ENCODE results near the gene PRPS1L1.
A peak's percentile ranks its signal among the peaks of the same experiment; 100 is the strongest.

Gene PRPS1L1

DNA sequence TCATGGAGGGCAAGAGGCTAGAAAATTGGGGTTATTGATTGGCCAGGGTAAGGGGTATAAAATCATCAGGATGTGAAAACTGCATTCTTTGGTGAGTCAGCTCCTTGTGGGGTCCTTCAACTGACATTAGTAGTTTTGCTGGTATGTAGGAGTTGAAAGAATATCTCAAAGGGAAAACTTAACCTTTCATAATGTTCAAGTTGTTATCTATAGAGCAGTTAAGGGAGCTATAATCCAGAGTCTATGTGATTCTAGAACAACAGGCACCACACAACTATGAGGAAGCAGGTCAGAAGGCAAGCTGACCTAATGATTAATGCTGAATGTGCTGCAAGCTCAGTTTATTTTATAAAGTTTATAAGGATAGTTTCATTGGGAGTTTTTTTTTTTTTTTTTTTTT lies 13.7 kb downstream of the PRPS1L1 start:
- DNase-seq: peak; percentile 82

DNA sequence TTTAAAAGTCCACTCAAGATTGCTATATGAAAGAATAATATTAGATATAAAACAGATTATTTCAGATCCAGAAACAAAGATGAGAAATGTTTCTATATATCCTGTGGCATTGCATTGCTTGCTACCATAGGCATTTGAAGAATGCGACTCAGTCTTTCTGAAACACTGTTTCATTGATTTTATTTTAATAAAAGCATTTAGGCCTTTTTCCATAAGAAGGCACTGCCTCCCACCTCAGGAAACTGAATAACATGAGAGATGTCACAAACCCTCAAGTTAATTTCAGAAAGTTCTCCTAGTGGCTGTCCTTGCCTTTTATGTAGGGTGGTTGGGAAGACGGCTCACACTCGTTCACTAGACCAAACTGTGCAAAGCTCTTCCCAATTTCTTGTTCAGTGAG lies 23.3 kb downstream of the PRPS1L1 start:
- peak; percentile 11 for DNase-seq

DNA sequence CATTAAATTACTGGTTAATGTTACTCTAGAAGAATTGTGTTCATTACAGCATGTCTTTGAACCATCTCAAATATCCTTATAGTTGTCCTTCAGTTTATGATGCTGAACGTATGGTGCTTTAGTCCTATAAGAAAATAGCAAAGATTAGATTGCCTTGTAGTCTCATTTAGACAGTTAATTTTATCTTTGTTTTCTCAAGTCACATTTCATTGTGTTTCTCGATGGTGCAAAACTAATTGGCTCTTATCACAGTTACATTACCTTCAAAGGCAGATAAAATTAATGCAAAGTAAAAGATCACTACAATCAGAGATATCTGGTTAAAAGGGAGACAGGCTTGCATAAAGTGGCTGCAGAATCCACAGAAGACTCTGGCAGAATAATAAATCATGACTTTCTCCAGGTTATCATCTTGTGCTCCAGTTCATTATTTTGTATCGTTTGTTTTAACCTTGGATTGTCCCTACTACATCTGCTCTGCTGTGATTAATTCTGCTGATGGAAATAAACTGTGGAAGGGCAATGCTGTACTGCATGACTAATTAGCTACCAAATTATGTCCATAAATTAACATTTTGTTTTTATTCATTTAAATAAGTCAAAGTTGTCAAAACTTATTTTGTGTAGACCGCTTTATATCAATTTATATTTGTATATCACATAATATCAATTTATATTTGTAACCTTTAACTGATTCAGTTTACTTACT lies 24.2 kb downstream of the PRPS1L1 start:
- DNase-seq: no peak

DNA sequence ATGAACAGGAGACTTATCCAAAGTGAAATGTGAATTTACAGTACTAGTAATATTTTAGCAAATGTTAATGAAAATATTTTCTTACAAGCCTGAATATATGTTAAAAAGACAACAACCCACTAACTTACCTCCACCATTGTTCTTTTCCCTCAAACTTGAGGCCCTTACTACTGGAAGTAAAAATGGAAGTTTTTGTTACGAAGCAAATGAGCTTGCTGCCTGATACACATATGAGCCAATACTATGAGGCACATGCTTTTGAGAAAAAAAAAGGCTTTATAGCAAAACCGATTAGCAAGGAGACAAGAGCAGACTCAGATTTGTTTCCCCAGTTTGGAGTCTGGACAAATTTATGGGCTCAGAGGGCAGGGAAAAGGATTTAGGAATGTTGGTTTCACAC lies 29.0 kb downstream of the PRPS1L1 start:
- DNase-seq: no peak

DNA sequence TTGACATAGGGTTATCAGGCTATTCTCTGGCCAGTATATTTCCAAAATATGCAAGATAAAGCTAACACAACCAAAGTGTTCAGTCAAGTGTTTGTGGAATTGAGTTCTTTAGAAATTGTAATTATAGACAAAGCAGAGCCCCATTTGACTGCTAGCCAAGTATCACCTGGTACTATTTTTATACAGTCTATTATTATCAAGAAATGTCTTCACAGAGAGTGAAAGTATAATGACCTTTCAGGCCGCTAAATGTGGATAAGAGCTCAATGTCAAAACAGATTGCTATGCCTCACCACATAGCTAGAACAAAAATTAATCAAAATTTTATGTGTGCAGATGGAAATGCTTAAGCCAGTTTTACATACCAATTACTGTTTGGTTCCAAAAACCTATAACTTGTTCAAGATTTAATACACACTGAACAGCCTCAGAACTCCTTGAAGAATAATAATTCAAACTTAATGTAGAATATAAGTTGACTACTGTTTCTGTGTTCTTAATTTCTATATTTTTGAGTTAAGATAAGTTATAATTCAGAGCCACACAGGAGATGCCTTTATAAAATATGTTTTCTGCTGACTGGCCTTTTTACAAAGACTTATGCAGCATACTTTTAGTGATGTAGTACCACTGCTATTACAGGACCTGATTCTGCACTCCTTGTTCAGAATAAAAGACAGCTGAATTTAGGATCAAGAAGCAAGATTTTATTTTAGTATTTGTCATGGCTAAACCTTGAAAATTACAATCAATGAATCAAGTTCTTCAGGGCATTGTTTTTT lies 31.0 kb downstream of the PRPS1L1 start:
- no peak for DNase-seq

DNA sequence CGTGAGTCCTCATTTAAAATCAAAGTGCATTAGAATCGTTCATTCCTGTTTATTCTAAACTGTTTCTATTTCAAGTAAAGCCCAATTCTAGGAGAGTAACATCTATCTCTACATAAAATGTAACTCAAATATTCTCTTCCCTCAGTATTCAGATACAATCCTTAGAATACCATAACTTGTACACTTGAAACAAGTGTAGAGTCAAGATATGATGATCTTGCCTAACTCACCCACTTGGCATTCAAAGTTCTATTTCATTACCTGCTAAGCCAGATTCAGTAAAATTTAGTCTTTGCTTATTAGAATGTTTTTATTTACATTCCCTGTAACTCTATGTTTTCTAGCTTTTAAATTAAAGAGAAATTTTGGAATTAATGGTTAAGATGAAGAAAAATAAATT lies 31.6 kb downstream of the PRPS1L1 start:
- DNase-seq: no peak

DNA sequence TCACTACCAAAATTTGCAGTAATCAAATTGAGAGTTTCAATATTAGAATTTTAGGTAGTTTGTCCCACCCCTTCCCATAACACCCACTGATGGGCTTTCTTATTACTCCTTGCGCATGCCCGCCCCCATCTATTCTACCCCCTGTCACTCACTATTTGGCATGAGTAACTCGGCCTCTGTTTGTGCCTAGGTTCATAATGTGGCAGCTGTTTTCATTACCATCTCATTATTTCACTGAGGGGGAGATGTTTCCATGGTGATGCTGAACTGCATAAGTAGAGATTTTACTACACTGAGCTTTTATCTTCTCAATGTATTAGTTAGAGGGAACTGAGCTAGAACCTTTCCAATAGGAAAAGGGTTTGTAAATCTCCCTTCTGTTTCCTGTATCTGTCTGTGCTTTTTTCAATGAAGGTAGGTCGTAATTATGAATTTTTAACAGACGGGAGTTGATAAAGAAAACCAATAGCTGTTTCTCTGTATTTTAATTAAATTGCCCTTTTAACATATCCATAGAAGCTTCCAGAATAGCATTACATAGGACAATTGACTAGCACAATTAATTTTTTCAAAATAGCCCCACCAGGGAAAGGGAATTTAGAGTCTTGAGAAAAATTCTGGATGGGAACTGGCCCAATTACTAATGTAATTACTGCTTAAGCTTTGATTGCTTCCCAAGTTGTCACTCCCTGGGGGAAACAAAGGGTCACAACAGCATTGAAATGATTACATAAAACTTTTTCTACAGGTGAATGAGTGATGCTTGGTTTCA lies 33.4 kb downstream of the PRPS1L1 start:
- no peak for DNase-seq

DNA sequence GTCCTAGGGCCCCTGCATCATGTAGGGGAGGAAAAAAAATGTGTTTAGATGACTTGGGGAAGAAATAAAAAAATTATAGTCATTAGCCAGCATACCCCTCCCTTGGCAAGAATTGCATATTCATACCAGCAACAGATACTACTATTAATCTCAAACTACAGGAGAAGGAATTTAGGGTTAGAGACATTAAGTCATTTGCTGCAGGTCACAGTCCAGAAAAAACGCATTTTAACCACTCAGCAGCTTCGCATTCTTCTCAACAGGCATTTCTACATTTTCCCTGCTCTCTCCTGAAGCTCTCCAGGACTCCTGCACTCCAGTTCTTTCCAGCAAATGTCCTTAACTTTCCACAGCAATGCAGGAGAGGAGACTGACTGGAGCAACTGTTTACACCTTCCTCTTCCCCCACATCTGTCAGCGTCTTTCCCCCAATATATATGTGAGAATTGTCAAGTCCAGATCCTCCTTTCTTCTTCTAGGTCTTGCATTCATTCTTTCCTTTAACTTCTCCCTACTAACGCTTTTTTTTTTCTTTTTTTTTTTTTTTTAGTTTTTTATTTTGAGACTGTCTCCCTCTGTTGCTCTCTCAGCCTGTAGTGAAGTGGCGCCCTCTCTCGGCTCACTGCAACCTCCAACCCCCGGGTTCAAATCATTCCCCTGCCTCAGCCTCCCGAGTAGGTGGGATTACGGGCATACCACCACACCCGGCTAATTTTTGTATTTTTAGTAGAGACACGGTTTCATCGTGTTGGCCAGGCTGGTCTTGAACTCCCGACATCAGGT lies 35.6 kb downstream of the PRPS1L1 start:
- DNase-seq: no peak

DNA sequence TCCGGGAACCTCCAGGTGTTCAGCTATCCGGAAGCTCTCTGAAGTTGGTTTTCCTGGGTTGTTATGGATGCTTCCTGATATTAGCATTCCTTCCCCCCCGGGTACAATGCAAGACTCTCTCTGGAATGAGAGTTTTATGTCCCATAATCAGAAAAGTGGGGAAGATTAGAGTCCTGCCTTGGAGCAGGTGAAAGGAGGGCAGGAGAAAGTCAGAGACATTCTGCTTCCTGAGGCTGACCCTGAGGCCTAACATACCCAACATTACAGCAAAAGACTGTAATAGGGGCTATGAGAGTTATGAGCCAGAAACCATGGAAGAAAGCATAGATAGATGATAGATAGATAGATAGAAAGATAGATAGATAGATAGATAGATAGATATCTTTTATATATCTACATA lies 36.9 kb downstream of the PRPS1L1 start:
- DNase-seq: no peak

DNA sequence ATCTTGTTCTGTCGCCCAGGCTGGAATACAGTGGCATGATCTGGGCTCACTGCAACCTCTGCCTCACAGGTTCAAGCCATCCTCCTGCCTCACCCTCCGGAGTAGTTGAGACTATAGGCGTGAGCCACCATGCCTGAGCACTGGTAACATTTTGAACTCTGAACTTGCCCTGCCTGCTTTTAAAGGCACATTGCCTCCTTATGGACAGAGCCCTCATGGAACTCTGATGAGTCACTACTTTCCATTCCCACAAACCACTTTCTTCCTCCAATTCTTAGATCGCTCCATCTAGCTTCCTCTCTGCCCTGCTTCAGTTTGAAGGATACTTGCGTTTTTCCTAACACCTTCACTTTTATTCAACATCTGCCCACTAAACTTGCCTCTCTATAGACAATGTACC lies 38.1 kb downstream of the PRPS1L1 start:
- peak; percentile 36 for DNase-seq

DNA sequence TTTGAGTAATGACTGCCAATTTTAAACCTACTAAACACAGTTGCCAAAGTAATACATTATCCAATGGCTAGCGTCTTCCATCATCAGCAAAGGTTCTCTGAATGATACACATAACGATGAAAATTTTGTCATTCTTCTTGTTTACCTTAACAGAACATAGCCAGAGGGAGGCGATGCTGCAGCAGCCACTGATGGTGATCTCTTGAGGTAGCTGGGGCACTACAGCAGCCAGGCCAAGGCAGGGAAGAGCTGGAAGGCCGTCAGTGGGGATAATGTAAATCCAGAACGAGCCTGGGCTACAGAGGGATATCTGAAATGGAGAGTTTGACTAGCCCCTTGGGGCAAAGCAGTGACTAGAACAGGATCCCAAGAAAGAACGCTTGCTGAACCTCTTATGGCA lies 38.8 kb downstream of the PRPS1L1 start:
- DNase-seq: no peak

DNA sequence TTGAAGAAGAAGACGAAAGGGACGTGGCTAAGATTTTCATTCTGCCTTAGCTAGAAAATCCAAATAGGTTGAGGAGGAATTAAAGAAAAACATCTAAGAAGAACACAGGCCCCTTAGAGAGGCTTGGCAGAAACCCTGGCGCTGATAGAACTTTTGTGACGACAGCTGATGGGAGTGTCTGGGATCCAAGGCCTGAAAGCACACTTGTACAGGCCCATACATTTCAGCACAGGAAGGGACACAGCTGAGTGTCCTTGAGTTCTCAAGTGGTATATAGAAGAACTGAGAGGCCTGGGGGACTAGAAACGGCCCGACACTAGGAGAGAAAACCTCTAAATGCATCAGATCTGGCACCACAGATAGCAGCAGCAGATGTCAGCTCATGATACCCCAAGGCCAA lies 39.5 kb downstream of the PRPS1L1 start:
- DNase-seq: no peak

DNA sequence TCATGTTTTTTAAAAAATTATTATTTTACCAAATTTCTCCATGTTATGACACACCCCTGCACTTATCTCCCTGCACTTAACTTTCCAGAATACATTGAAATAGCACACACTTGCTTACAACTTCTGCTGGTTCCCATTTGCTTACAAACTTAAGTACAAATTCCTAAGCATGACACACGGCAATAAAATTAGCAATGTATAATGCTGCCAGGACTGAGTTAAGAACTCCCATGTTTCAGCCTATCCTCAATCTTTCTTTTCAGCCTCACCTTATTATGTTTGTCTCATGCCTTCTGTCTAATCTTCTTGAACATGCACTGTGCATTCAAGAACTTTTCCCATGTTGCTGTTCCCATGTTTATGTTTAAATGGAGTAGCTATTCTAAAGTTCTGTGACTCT lies 40.8 kb downstream of the PRPS1L1 start:
- DNase-seq: peak; percentile 89

DNA sequence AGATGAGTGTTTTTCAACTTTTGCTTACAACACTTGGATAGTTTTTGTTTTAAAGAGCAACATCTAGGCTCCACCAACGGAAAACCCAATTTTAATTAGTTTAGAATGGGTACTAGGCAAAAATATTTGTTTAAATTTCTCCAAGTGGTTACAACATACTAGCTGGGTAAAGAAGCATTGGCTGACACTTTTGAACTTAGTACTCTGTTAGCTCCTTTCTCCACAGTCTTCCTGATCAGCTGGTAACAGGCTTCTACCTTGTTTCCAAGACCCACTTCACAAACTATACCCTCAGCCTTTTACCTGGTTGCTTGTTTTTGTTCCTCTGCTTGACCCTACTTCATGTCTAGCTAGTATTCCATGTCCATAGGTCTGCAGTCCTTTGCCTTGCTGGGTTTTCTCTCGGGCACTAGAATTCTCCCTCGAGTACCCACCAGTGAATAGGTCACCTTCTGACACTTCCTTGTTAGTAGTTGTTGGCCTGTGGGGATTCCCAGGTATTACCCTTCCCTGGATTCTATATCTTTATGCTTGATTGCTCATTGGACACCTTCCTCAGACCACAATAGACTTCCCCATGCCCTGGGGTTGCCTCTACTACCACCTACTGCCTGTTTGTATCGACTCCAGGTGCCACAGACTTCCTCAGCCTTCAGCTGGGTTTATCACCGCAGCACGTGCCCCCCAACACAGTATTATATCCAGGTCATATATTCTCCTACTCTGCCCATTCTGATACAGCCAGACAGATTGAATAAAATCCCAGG lies 42.0 kb downstream of the PRPS1L1 start:
- DNase-seq: no peak

DNA sequence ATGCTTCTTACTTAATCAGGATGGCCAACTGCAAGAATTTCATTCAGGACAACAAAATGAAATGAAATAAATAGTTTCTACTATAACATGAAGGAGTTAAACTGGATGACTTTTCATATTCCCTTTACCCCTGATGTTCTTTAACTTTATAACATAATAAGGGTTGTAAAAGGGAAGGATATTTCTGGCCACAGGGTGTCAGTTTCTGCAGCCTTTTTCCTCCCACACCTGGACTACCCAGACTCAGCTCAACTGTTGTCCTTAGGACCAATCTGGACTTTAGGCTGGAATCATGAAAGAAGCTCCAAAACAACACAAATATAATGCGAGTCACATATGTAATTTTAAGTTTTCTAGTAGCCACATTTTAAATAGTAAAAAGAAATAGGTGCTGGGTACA lies 43.4 kb downstream of the PRPS1L1 start:
- no peak for DNase-seq

DNA sequence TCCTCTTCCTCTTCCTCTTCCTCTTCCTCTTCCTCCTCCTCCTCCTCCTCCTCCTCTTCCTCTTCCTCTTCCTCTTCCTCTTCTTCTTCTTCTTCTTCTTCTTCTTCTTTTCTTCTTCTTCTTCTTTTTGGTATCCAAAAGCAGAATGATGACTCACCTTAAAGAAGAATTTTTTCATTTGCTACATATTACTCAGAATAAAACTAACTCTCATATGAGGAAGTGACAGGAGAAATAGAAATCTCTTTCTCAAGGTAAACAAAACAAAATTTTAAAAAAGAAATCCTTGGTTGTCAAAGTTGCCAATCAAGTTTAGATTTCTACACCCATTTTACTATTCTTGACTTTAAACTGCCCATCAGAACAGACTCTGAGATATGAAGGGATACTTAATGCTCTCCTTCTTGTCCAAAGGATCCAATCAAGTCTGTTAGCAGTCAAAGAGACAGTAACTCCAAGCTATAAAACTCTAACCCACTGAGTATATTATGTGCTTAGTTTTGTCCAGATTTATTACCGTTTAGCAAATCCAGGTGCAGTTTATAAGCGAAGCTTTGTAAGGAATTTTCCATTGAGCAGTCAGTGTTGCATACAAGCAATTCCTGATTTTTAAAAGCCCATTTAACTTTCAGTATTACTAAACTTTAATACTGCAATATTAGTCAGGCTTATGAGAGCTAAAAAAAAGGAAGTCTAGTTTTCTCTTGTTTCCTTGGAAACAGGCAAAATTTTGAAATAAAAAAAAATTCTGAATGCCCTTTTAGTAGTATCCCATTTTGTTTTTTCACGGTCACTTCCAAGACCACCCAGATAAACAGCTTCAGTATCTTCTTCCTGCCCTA lies 44.2 kb downstream of the PRPS1L1 start:
- DNase-seq: no peak

DNA sequence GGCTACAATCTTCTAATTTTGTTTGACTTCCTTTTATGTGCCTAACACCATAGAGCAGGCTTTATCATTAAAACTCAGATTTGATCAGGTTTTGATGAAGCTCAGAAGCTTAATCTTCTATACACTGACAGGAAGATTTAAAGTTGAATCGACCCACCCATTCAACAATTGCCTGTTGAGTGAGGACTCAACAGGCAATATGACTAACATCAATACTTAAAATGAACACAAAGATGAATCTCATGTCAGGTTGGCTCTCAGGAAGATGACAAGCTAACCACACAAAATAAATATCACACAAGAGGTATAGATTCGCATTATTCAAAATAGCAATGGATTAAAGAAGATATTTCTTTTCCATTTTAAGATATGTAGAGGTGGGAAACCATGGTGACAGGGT lies 50.7 kb downstream of the PRPS1L1 start:
- DNase-seq: no peak
